ENCODE data around the gene CDCA5.

The CDCA5 gene

GRCh38 chr11:65032216-65032615 is 51.6 kb downstream of the CDCA5 start:
- H3K4me3 Mint-ChIP-seq: no peak overlapping the region
- DNase-seq (ENCODE audit: low spot score in 2 of 2) (no peak), ATAC-seq (replicated peaks; ENCODE audit: extremely low read depth, poor library complexity, severe bottlenecking) (no peak)
- H3K9me3 Mint-ChIP-seq: no peaks in the 10 kb centered on the region
- peaks cover 8% of the 10 kb centered on the region for H3K4me1 Mint-ChIP-seq
- H3K27ac Mint-ChIP-seq (ENCODE audit: low read depth): no peak overlapping the region
- H3K27me3 Mint-ChIP-seq: no peaks in the 10 kb centered on the region
- H3K36me3 Mint-ChIP-seq (ENCODE audit: insufficient read depth): peaks cover 11% of the 10 kb centered on the region

Data from central memory CD8-positive, alpha-beta T cell (primary cell).